HepG2 (cell line): ENCODE measurements around the gene CENPM. TPM values are rescaled to one million over a fixed set of nuclear protein-coding genes. Genes with fewer than 3 reads are reported as not detected.
A peak's percentile ranks its signal among the peaks of the same experiment; 100 is the strongest.

Experiments
- AHDC1 ChIP-seq: sonication (generic); formaldehyde crosslinking; IDR thresholded peaks from 2 replicates; pipeline ENCODE4 v1.5.1; 2020; ENCODE audit warnings: mild to moderate bottlenecking, missing genetic modification reagents, borderline replicate concordance
- HNRNPLL ChIP-seq: fragments of 200-400 bp; formaldehyde crosslinking; IDR thresholded peaks from 2 replicates; pipeline ENCODE4 v1.6.1; 2017; ENCODE audit warnings: mild to moderate bottlenecking, low read depth, low read length; ENCODE audit not compliant: poor library complexity, severe bottlenecking
- HOXA3 ChIP-seq: sonication (generic); formaldehyde crosslinking; IDR thresholded peaks from 2 replicates; pipeline ENCODE4 v1.5.0; 2020; ENCODE audit warnings: missing genetic modification reagents
- KDM2A ChIP-seq: sonication (generic); formaldehyde crosslinking; IDR thresholded peaks from 2 replicates; pipeline ENCODE4 v1.4.0; 2020; ENCODE audit warnings: low read depth, missing genetic modification reagents, borderline replicate concordance
- MXI1 ChIP-seq: IDR thresholded peaks from 3 replicates; pipeline ENCODE4 v1.6.1; 2012; ENCODE audit warnings: low read depth, low read length, inconsistent platforms, borderline replicate concordance
- RAD21 ChIP-seq: fragments of 450-650 bp; formaldehyde crosslinking; IDR thresholded peaks from 2 replicates; pipeline ENCODE4 v1.5.0; 2020; ENCODE audit warnings: mild to moderate bottlenecking
- STAT5B ChIP-seq: sonication (generic); formaldehyde crosslinking; IDR thresholded peaks from 2 replicates; pipeline ENCODE4 v1.4.0; 2020; ENCODE audit warnings: missing genetic modification reagents
- TAF15 ChIP-seq: fragments of 200-400 bp; formaldehyde crosslinking; IDR thresholded peaks from one replicate; pipeline ENCODE4 v1.6.1; 2018; ENCODE audit warnings: mild to moderate bottlenecking, low read depth, low read length; ENCODE audit not compliant: poor library complexity, severe bottlenecking
- polyA plus RNA-seq, 8 experiments: library from polyadenylated mRNA; depleted of rRNA in 3 of 8; stranded (reverse) in 7 of 8; unstranded in 1 of 8; fragments of >200 nt; fragmentation: Illumina TruSeq in 4 of 8; extraction: Trizol in 4 of 8; gene quantifications; 2 replicates each; pipeline versions ENCODE4 v1.2.1 to v1.2.3, GENCODE V29; 2011 to 2016; ENCODE audit warnings: low read depth in 4 of 8, missing spikeins in 1 of 8, mixed read lengths in 1 of 8; ENCODE audit not compliant: insufficient read depth in 1 of 8
- total RNA-seq, 5 experiments: library from RNA; depleted of rRNA; stranded (reverse); fragments of >200 nt; fragmentation: Illumina TruSeq; extraction: Trizol; gene quantifications; 2 replicates each; pipeline ENCODE4 v1.2.3, GENCODE V29; 2016; ENCODE audit warnings: low read depth in 1 of 5

Gene CENPM
- total and polyA plus RNA-seq, 2 of the 13 experiments (the other 11 are each of a cell fraction or from before 2014, with no cell fraction given) = 11.2 to 37.3 TPM

- TF ChIP-seq AHDC1 (CRISPR knock-in tag) (no peak), RAD21 (CRISPR knock-in tag) (peak; percentile 56; the same call in 1 of the 2 replicates), HNRNPLL (peak; percentile 35), HOXA3 (0 out of 2 replicates have a peak, but pooled peaks have one; percentile 22), TAF15 (no peak), MXI1 (0 out of 3 replicates have a peak, but pooled peaks have one; percentile 4), KDM2A (CRISPR knock-in tag) (peak; percentile 57; the same call in 1 of the 2 replicates), STAT5B (CRISPR knock-in tag) (no peak)
- TF ChIP-seq, all 625 proteins: peak for 30
These were observed 21.0 kb downstream of the CENPM start (continued) for GRCh38 chr22:41925783-41926460.
